ENCODE results near the gene JAKMIP2.

JAKMIP2 gene

DNA sequence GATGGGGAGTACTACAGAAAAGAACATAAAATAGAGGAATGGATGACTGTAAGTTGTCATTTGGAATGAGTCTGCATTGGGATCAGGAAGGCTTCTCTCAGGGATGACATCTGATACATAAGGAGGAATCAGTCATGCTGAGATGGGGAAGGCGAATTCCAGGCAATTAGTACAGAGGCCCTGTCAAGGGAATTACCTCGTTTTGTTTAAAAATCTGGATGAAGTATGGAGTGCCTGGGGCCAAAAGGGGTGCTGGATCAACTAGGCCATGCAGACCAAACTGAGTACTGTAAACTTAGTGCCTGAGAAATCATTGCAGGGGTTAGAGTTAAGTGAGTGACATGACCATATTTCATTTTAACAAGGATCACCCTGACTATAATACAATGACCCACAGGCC, 30.5 kb downstream of the JAKMIP2 start:
- TF ChIP-seq JUND (IDR thresholded peaks at IDR 0.05; ENCODE audit: low read depth): no peak
- in situ Hi-C loops (cut with HindIII; ENCODE audit: low pct_unique_long_range_greater_than_20kb, low sequenced_read_pairs): no loop called here
- no peak for DNase-seq (ENCODE audit: low read depth in 1 of 2, low spot score in 1 of 2)

DNA sequence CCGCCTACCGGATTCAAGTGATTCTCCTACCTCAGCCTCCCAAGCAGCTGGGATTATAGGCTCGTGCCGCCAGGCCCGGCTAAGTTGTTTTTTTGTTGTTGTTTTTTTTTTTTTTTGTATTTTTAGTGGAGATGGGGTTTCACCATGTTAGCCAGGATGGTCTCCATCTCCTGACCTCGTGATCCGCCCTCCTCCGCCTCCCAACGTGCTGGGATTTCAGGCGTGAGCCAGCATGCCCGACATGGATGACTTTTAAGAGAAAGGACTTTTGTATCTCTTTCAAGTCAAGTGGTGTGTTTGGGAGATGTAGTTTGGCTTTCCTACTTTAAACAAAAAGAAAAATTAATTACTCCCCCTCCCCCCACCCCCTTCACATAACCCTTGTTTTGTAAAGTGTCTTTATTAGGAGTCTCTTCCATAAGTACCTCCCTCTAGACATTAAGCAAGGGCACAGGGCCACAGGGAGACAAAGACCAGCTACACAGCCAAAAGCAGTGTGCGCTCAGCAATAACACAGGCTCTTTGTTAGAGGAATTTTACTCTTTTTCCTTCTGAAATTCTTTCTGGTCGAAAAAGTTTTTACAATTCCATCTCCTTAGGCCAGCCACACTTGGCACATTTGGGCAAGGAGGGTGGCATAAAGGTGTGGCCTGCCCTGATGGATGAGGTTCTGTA, 31.2 kb downstream of the JAKMIP2 start:
- TF ChIP-seq JUND (IDR thresholded peaks at IDR 0.05; ENCODE audit: low read depth): no peak
- DNase-seq (ENCODE audit: low read depth in 1 of 2, low spot score in 1 of 2): no peak
- in situ Hi-C loops (cut with HindIII; ENCODE audit: low pct_unique_long_range_greater_than_20kb, low sequenced_read_pairs): no loop called here

DNA sequence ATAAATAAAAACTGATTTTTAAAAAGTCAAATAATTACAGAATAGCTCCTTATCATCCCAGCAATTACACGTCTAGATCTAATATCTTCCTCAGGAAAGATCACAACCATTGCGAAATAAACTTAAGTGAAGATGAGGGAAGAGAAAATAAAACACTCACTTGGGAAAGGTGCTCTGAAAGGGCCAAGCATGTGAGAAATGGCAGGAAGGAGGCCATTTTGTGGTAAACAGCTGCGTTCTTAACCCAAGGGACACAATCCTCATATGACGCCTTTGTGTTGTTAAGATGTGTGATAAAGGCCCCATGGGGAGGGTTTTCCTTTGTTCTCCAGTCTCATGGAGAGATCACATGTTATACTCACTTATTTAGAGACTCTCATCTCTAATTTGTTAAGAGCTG, 32.5 kb downstream of the JAKMIP2 start:
- DNase-seq (ENCODE audit: low read depth in 1 of 2, low spot score in 1 of 2): no peak
- in situ Hi-C loops (cut with HindIII; ENCODE audit: low pct_unique_long_range_greater_than_20kb, low sequenced_read_pairs): no loop called here
- no peak for TF ChIP-seq JUND (IDR thresholded peaks at IDR 0.05; ENCODE audit: low read depth)

DNA sequence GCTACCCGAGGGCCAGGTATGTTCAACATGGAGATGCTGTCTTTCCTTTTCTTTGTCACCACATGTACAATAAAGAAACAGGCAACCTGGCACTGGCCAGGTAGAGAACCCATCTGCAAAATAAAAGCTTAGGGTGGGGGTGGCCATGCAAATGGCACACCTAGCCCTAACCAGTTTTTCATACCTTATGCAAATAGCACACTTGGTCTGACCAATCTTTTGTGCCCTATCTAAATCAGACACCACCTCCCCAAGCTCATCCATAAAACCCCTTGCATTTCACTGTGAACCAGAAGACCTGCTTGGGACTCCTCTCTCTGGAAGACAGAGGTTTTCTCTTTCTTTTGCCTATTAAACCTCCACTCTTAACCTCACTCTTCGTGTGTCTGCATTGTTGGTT, 33.9 kb downstream of the JAKMIP2 start:
- DNase-seq (ENCODE audit: low read depth in 1 of 2, low spot score in 1 of 2): peak in 1 of 2 experiments; percentile 85
- in situ Hi-C loops (cut with HindIII; ENCODE audit: low pct_unique_long_range_greater_than_20kb, low sequenced_read_pairs): no loop called here
- TF ChIP-seq JUND (IDR thresholded peaks at IDR 0.05; ENCODE audit: low read depth): no peak

DNA sequence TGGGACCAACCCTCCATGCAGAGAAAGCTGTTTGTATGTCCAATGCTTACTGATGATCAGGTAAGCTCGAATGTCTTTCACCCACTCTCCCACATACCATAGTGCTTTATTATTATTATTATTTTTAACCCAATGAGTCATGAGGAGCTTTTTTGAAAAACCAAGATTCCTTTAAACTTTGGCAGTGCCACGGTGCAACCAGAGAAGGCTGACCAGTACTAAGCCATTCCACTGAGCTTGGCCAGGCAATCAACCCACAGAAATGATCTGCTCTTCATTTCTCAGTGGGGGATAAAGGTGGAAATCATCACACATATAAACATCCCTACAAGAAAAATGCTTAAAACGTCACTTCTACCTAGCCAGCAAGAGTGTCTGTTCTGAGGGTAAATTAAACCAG, 35.5 kb downstream of the JAKMIP2 start:
- DNase-seq (ENCODE audit: low read depth in 1 of 2, low spot score in 1 of 2): no peak
- no peak for TF ChIP-seq JUND (IDR thresholded peaks at IDR 0.05; ENCODE audit: low read depth)
- in situ Hi-C loops (cut with HindIII; ENCODE audit: low pct_unique_long_range_greater_than_20kb, low sequenced_read_pairs): no loop called here

DNA sequence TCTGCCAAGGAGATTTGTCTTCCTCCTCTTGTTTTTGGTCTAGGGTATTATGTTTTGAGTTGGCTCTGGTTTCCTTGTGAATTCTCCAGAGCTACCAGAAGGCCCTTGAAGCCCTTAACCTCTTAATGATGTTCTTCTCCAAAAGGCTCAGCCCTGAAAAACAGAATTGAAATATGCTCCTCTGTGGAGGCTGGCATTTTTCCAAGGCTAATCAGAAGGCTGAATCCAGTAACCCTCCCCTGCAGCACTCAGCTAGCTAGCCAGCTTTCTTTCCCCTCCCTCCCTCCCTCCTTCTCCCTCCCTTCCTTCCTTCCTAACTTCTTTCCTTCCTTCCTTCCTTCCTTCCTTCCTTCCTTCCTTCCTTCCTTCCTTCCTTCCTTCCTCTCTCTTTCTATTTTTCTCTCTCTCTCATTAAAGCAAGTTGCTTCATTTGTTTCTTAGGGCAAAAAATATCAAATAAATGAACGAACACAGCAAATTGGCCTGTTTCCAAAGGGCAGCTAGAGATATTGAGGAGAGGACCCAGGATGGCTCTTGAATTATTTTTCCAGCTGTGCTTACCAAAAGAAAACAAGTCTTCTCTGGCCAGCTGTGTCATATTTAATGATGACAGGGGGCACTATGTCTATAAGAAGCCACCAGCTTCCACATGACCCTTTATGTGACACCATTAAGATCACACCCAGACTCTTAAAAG, 38.7 kb downstream of the JAKMIP2 start:
- no peak for TF ChIP-seq JUND (IDR thresholded peaks at IDR 0.05; ENCODE audit: low read depth)
- in situ Hi-C loops (cut with HindIII; ENCODE audit: low pct_unique_long_range_greater_than_20kb, low sequenced_read_pairs): no loop called here
- no peak for DNase-seq (ENCODE audit: low read depth in 1 of 2, low spot score in 1 of 2)

DNA sequence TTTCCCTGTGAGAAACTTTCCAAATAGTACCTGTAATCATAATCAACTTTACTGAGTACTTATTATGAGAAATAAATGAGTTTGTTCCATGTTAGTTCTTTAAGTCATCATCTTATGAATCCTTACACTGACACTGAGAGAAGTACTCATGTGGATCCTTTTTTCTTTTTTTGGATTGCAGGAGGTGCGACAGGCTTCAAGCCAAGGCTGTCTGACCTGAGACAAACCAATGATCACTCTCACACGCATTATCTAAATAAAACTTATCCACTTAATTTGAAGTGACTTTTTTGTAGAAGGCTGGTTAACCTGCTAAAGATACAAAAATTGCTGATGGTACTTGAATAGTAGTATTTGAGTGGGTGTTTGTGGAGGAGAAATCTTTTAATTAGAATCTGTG, 39.5 kb downstream of the JAKMIP2 start:
- no peak for TF ChIP-seq JUND (IDR thresholded peaks at IDR 0.05; ENCODE audit: low read depth)

DNA sequence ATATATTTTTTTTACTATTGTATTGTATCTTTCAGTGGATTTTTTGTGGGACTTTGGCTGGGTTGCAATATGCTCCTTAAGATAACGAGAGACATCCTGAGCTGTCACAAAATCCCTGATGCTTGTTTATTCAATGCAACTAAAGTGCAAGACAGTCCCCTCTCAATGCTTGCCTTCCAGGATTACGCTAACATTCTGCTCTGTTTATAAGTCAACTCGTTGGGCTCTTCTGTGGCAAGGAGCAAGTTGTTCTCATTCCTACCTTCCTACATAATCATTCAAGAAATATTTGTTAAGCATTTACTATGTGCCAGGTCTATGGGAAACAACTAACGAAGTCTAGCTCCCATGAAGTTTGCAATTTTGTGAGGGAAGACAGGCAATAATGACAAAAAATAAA, 40.4 kb downstream of the JAKMIP2 start:
- DNase-seq (ENCODE audit: low read depth in 1 of 2, low spot score in 1 of 2): no peak
- TF ChIP-seq JUND (IDR thresholded peaks at IDR 0.05; ENCODE audit: low read depth): no peak
- in situ Hi-C loops (cut with HindIII; ENCODE audit: low pct_unique_long_range_greater_than_20kb, low sequenced_read_pairs): no loop called here

More for the DNA sequence above, 39.5 kb downstream of the JAKMIP2 start:
- in situ Hi-C loops (cut with HindIII; ENCODE audit: low pct_unique_long_range_greater_than_20kb, low sequenced_read_pairs): no loop called here
- no peak for DNase-seq (ENCODE audit: low read depth in 1 of 2, low spot score in 1 of 2)

DNA sequence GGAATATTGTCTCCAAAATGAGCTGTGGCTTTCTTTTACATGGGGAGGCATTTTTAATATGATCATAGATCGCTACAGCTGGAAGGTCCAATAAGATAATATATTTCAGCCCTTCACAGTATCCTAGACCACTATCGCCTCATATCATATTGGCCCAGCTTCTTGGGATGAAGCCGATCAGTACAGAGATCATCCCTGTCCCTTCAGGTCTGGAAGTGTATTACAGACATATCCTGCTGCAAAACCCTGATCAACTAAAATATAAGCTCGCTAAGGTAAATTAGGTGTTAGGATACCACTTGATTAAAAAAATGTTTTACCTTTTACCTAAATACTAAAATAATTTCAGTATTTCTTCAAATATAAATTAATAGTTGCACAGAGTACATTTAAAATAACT, 41.7 kb downstream of the JAKMIP2 start:
- TF ChIP-seq JUND (IDR thresholded peaks at IDR 0.05; ENCODE audit: low read depth): no peak
- in situ Hi-C loops (cut with HindIII; ENCODE audit: low pct_unique_long_range_greater_than_20kb, low sequenced_read_pairs): no loop called here
- DNase-seq (ENCODE audit: low read depth in 1 of 2, low spot score in 1 of 2): no peak

DNA sequence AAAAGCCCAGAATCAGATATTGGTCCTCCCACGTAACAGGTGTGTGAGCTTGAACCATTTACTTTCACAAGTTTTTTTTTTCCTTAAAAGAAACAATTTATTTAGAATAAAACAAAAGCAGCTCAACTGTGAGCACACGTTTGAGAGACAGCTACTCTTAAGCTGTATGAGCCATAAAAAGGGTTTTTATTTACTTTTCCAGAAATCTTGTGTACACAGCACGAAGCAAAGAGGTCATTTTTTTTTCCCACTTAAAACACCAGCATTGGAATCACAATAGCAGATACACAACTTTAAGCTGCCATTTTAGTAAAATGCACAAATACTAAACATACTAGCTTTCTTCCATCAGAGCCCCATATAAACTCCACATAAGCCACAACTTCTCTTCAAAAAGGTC, 44.6 kb downstream of the JAKMIP2 start:
- no peak for TF ChIP-seq JUND (IDR thresholded peaks at IDR 0.05; ENCODE audit: low read depth)
- DNase-seq (ENCODE audit: low read depth in 1 of 2, low spot score in 1 of 2): no peak
- in situ Hi-C loops (cut with HindIII; ENCODE audit: low pct_unique_long_range_greater_than_20kb, low sequenced_read_pairs): no loop called here

DNA sequence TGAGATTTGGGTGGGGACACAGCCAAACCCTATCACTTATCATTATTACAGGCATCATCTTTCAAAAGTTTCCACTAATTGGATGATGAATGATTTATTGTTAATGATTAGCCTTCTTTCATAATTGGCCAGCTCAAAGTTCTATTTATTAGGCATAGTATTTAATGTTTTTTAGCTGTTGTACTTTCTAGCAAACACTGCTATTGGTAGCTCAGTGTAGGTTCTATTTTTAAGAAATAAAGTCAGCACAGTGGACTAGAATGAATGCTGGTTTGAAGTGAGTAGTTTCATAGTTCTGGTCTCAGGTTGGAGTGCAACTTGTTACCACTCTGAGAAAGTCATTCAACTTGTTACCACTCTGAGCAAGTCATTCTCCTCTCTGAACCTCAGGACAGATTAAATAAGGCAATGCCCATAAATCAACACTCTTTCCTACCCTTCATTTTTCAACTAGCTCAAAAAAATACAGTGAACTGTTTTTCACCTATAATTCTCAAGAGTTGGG, 46.9 kb downstream of the JAKMIP2 start:
- DNase-seq (ENCODE audit: low read depth in 1 of 2, low spot score in 1 of 2): no peak
- in situ Hi-C loops (cut with HindIII; ENCODE audit: low pct_unique_long_range_greater_than_20kb, low sequenced_read_pairs): no loop called here
- no peak for TF ChIP-seq JUND (IDR thresholded peaks at IDR 0.05; ENCODE audit: low read depth)

DNA sequence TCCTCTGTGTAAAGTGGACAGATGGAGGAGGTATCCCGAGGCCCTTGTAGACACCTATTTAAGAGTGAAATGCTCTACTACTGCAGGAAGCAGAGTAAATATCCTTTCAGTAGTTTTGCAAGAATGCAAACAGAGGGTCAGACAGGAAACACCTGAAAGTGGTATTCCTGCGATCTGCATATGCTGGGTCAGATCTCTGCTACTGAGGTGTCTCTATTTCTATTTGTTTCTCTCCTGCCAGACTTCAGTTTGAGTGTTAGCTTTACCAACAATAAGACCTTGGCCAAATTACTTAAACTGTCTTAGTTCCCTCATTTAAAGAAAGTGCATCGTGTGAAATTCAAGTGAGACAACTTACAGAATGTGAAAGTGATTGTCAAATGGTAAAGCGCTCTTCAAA, 47.6 kb downstream of the JAKMIP2 start:
- in situ Hi-C loops (cut with HindIII; ENCODE audit: low pct_unique_long_range_greater_than_20kb, low sequenced_read_pairs): no loop called here
- no peak for DNase-seq (ENCODE audit: low read depth in 1 of 2, low spot score in 1 of 2)
- no peak for TF ChIP-seq JUND (IDR thresholded peaks at IDR 0.05; ENCODE audit: low read depth)

DNA sequence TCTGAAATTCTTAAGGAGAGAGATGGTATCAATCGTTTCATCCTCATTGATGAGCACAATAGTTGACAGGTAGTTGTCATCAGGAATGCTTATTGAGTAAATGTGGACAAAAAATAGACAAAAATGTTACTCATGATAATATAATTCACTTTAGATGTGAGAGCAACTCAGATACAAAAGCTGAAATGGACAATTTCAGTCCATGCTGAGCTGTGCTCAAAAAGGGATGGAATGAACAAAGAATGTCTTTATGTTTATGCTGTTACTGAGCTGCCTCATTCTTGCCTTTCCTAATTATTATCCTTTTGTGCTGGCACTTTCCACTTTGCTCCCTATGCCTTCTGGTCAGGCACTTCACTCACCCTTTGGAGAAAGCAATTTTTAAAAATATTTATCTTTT, 49.5 kb downstream of the JAKMIP2 start:
- DNase-seq (ENCODE audit: low read depth in 1 of 2, low spot score in 1 of 2): no peak
- in situ Hi-C loops (cut with HindIII; ENCODE audit: low pct_unique_long_range_greater_than_20kb, low sequenced_read_pairs): no loop called here
- TF ChIP-seq JUND (IDR thresholded peaks at IDR 0.05; ENCODE audit: low read depth): no peak

Measured in T47D (cell line).